GM18873 (cell line): ENCODE results near the gene NSUN2.
"Not testable (repeated sequence)": the region's sequence is repeated elsewhere in the genome, so short reads cannot be mapped to it uniquely, and the experiment has no call there.

ENCODE experiments used
- ATAC-seq: cut with Tn5 transposase; IDR thresholded peaks from one replicate; pipeline ENCODE4 v1.9.1; 2021; ENCODE audit warnings: mild to moderate bottlenecking, moderate library complexity, moderate number of reproducible peaks; ENCODE audit not compliant: unreplicated experiment, low FRiP score

Gene NSUN2

DNA sequence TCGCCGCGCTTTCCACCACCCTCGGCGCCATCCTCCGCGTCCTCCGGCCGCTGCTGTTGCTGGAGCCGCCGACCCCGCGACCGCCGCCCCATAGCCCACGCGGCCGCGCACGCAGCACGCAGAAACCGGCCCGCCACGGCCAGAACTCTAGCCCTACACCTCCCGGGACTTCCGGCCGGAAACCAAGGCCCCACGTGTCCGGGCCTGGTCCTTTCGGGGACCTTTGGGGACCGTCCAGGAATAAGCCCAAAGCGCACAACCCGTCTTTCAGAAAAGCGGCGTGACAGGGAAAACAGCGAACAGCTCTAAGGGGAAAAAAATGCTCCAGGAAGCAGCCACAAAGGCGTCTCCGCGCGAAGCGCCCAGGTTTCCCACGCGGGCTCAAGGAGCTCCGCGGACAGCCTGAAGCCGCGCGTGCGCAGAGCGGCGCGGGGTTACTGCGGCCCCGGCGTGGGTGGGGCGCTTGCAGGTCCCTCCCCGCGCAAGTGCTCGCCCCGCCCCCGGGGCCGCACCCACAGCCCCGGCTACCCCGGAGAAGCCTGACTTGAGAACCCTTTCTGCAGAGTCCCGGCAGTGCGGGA is at the start of gene NSUN2, which contains the start of gene SRD5A1:
Gene NSUN2, minus strand, starts transcription at position 157 of the 581 bp plus-strand sequence. Its CDS starts 65 bp downstream, at position 92.
Gene SRD5A1, plus strand, starts transcription at position 553 of the 581 bp plus-strand sequence. CDS start 137 bp downstream, outside the sequence.
- ATAC-seq = peak; percentile 78

DNA sequence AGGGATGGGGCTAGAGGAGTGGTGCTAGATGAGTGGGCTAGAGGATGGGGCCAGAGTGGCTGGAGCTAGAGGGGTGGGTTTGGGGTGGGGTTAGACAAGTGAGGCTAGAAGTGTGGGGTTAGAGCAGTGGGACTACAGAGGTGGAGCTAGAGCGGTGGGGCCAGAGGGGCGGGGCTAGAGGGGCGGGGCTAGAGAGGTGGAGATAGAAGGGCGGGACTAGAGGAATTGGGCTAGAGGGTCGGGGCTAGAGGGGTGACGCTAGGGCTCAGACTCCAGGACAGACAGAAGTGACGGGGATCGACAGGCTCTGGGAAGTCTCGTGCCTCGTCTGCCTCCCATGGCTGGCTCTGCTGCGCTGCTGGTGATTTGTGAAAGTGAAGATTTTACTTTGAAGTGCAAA is 49.4 kb upstream of the NSUN2 start:
- no peak for ATAC-seq

DNA sequence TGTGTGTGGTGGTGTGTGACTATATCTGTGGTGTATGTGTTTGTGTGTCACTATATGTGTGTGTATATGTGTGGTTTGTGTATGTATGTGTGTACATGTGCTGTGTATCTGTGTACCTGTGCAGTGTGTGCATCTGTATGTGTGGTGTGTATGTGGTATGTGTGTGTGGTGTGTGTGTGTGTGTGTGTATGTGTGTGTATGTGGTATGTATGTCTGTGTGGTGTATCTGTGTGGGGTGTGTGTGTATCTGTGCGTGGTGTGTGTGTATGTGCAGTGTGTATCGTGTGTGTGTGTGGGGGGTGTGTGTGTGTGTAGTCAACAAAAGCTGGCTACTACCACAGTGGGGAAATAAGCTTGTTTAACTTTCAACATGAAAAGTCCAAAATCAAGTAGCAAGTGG is 48.8 kb upstream of the NSUN2 start:
- no peak for ATAC-seq

DNA sequence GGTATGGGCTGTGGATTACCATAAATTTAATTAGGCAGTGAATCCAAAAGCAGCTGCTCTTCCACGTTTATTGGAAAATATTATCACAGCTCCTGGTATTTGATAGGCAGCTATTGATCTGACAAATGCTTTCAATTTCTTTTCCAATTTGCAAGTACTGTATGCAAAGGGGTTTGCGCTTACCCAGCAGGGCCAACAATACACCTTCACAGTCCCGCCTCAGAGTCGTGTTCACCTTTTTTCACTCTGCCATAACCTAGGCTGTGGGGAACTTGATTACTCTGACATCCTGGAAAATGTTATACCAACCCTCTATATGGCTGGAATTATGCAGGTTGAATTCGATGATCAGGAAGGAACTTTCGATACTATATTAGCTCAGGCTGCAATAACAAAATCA is 48.1 kb upstream of the NSUN2 start:
- ATAC-seq = no peak

DNA sequence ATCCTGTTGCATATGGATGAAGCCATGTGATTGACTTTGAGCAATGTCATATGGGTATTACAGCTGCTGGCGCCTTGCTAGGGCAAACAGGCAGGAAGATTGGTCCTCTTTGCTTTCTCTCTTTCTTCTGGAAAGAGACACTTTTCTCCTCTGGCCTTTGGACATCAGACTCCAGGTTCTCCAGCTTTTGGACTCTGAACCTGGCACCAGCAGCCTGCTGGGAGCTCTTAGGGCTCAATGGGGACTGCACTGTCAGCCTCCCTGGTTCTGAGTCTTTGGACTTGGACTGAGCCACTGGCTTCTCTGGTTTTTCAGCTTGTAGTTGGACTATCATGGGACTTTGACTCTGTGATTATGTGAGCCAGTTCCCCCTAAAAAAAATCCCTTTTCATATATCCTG is 45.5 kb upstream of the NSUN2 start:
- no peak for ATAC-seq

DNA sequence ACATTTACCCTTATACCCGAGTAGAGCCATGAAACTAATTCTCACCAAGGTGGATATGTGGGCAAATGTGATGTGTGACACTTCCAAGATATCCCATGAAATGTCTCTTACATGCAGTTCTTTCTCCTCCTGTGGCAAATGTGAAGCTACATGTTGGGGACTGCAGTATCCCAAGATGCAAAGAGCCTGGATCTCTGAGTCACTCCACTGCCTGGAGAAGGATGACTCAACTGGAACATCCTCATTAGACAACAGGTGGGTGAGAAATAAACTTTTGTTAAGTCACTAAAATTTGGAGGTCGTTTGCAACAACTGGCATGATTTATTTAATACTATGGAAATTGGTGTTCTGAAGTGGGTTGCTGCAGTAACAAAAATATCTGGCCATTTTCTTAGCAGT is 43.9 kb upstream of the NSUN2 start:
- no peak for ATAC-seq

DNA sequence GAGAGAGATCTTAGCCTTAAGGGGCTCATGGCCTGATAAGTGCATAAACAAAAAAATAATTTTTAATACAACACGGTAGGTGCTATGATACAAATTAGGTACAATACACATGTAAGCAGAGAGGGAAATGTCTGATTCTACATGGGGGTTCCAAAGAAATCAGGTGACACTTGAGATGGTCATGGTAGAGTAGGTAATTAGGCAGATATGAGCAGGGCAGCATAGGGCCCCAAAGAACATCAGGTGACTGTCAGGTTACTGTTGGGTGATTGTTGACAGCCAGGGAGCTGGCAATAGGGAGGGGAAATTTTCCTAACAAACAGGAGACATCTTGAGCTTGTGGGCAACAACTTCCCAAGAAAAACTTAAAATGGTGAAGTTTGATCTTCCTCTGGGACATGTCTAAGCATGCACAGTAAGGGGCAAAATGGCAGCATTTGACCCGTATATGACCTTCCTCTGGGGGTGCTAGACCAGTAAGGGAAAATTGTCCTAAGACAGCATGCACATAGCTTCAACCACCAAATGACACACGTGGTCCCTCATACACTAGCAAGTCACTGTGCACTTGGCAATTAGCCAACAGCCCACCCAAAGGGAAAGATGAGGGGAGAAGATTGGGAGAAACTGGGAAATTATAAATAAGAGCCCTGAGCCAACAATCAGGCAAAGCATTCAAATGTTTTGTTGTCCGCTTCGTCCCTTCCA is 43.1 kb upstream of the NSUN2 start:
- ATAC-seq = no peak

DNA sequence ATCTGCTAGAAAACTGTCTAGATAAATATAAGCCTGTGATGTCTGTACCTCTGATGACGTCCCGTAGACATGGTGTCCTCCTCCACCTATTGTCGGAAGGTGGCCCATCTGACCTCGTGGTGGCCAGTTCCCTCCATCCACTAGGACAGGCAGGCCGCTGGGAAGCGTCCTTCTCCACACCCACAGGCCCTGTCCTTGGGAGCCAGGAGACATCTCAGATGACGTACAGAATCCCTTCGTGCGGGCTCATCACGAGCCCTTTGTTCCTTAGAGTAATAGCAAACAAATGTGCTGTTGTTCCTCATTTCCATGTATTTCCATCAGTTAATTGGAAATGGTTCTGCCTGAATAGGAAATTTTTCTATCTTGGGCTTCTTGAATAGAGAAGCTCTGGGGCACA is 42.0 kb upstream of the NSUN2 start:
- ATAC-seq = no peak

DNA sequence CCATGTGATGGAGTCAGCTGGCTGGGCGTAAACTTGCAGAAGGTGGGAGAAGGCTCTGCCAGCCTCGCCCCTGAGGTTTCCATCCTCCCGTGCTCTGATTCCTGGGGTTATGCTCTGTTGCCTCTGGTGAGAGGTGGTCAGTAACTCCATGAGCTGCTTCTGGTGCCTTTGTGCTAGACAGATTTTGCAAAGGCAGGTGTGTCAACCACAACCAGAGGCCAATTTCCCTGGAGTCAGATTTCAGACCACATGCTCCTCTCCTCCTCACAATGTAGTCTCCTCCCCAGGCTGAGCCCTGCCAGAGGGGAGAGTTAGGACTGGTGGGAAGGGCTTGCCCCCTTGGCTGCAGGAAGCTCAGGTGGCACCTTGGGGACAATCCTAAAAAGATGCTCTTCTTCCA is 41.6 kb upstream of the NSUN2 start:
- ATAC-seq = no peak

DNA sequence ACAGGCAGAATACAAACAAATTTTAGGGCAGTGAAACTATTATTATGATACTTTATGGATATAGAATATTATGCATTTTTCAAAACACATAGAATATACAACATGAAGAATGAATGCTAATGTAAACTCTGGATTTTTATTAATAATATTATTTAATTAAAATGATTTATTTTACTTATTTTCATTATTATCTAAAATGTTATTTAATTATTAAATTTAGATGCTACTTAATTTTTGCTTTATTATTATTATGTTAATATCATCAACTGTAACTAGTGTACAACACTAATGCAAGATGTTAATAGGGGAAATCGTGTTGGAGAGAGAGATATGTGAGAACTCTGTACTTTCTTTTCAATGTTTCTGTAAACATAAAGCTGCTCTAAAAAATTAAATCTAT is 41.1 kb upstream of the NSUN2 start:
- no peak for ATAC-seq

DNA sequence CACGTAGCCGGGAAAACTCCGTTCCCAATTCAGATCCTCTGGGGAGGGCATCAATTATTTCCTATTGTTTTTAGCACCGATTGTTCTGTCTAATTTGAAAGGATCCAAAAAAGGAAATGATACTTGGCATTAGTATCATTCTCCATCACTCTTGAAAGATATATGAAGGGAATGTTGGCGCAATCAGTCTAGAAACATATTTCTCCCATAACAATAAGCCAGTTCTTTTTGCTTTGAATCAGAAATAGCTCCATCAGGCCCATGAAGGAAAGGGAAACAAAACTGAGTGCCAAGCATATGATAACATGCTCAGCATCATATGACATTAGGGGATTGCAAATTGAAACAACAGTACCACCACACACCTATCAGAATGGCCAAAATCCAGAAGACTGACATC is 40.2 kb upstream of the NSUN2 start:
- no peak for ATAC-seq

DNA sequence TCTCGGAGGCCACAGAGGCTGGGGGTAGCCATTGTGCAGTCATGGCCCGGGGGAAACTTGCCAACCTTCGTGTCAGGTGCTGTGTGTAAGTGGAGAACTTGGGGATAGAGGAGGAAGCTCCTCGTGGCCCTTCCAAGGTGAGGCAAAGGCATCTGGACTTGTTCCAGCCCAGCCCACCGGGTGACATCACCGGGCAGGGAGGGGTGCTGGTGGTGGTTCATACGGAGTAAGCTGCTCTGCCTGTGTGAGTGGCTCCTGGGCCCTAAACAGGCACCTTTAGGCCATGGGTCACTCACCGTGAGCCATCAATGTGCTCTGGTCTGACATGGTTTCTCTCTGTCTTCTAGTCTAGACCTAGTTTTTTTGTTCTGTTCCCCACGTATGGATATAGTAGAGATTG is 35.9 kb upstream of the NSUN2 start:
- ATAC-seq = not testable (repeated sequence)

DNA sequence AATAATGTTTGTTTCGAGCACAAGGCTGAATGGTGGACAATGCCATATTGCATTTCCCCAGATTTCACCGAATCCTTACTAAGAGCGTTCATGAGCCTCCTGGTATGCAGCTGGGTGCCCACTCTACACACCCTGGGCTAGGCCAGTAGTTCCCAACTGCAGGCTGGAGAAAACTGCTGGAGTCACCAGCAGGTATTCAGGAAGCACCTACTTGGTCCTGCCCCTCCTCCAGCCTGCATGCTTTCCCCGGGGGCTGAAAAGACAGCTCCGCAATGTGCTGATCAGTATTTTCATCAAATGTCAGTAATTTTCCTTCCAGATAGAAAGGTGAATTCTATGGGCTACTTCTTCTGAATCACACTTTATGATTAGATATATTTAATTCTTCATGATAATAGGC is 34.8 kb upstream of the NSUN2 start:
- no peak for ATAC-seq

DNA sequence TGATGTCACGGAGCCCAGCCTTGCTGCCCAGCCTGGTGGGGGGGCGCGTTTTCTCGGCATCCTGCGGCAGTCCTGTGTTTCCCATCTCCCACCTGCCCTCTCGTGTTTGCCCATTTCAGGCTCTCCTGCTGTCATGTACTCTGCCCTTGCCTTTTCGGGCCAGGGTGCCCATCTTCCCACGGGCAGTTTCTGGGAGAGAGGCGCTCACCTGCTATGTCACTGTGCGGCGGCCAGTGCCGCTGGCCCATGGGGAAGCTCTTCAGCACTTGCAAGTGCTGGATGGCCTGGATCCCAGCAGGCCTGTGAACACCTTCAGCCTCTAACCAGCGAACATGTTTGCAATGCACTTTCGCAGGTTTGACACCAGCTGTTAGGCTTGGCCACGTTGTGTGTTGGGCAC is 33.9 kb upstream of the NSUN2 start:
- ATAC-seq = no peak

DNA sequence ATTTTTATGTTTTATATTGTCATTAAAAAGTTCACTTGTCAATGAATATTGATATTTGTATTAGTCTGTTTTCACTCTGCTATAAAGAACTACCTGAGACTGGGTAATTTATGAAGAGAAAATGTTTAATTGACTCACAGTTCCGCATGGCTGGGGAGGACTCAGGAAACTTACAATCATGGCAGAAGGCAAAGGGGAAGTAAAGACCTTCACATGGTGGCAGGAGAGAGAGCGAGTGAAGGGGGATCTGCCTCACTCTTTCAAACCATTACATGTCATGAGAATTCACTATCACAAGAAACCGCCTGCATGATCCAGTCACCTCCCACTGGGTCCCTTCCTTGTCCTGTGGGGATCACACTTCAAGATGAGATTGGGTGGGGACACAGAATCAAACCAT is 27.8 kb upstream of the NSUN2 start:
- peak; percentile 38 for ATAC-seq

DNA sequence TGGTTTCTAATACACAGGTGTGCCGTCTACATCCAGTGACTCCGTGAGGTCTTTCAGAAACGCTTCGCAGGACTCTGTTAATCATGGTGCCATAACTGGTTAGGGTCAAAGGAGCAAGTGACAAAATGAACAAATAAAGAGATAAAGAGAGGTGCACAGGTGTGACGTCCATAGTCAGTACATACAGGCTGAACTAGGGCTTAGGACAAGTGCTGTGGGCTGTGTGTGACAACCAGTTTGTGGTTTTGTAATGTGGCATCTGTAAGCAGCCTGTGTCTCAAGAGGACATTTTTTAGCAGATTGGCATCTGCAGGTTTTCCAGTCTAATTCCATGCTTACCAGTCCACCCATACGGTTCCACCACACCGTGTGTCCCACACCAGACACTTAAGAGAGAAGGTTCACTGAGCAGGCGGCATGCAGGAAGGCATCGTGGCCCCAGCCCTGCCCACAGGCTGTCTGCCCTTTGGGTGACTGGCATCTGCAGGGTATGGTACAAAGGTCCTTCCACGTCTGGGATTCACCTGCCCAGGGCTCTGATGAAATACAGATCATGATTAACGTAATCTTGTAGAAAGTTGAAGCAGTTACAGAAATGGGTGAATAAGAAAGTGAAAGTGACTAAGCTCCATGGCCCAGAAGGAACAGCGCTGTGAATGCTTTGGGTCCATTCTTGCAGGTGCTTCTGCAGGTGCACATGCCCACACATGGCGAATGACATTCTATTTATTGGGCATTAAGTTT is 27.3 kb upstream of the NSUN2 start:
- ATAC-seq = peak; percentile 74

DNA sequence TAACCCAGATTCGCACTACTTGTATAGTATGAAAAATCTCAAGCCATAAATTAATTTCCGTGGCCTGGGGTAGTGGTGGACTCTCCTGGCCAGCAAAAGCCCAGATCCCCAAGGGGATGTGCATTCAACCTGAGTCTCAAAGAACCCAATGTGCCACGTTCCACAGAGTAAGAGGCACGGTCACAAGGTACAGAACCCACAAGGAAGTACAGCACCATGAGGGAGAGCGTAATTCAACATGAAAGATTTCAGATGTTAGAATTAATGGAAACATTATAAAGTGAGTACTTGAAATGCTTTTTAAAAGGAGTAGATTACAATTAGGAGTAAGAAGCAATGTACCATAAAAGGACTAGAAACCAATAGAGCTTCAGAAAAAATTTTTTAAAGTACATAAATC is 23.8 kb upstream of the NSUN2 start:
- ATAC-seq = no peak

DNA sequence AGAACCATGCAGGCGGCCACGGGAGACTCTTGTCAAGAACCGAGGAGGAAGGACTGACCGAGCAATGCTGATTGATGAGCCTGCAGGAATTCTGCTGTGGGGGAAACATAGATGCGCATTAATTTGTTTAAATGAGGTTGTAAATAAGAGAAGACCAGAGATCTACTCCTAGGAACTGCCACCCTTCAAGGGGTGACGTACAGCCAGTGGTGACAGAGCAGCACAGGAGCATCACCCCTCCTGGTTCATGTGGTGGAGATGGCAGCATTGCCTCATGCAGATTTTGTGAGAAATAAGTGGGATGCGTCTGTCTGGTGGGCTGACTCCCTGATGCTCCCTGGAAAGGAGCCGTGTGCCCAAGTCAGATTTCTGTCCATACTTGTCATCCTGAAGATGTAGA is 22.6 kb upstream of the NSUN2 start:
- no peak for ATAC-seq

DNA sequence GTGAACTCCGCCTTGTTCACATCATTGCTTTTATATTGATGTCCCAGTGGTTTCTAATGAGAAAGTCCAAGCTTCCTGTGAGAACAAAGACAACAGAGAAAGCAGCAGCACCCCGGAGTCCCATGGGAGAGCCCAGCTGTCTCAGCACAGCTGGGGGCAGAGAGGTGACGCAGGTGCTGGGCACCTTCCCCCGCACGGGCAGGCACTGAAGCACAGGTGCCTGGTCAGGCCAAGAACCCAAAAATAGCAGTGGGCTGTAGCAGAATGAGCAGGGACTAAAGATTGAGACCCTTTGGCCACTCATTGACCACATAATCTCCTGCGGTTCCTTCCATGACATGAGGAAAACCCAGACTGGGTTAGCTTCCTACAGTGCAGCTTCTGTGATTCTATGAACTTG is 19.2 kb upstream of the NSUN2 start:
- peak; percentile 90 for ATAC-seq

DNA sequence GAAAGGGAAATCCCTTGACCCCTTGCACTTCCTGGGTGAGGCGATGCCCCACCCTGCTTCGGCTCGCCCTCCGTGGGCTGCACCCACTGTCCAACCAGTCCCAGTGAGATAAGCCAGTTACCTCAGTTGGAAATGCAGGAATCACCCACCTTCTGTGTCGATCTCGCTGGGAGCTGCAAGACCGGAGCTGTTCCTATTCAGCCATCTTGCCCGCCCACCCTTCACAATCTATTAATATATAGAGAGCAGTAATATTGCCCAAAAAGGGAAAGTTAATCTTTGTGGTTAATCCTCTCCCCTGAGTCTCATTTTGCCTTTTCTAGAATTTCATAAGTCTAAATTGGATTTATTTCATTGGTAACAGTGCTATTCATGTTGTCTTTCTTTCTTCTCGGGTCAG is 16.8 kb upstream of the NSUN2 start:
- no peak for ATAC-seq

DNA sequence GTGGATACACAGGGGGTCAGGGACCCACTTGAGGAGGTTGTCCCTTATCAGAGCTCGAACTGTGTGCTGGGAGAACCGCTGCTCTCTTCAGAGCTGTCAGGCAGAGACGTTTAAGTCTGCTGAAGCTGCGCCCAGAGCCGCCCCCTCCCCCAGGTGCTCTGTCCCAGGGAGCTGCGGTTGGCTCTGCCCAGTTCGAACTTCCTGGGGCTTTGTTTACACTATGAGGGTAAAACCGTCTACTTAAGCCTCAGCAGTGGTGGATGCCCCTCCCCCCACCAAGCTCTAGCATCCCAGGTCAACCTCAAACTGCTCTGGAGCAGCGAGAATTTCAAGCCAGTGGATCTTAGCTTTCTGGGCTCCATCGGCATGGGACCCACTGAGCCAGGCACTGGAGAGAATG is 16.3 kb upstream of the NSUN2 start:
- ATAC-seq = no peak
